ENCODE data around the gene PEDS1. TPM values are rescaled to one million over a fixed set of nuclear protein-coding genes. Genes with fewer than 3 reads are reported as not detected.

Gene PEDS1
- total RNA-seq, 1 experiment from 2014 or later, result 53.8 TPM

- CTCF ChIA-PET, result no interaction called here
- no peak overlapping the region for H3K27ac ChIP-seq (ENCODE audit: low read length)
- no peaks in the 10 kb centered on the region for H3F3A ChIP-seq (ENCODE audit: low read length, unreplicated experiment)
- DNase-seq, result no peak
- H4K20me1 ChIP-seq (ENCODE audit: low read length), result no peaks in the 10 kb centered on the region
- no peaks in the 10 kb centered on the region for H3K9me2 ChIP-seq (replicated peaks; ENCODE audit: low read length)
- no peak overlapping the region for H2AFZ ChIP-seq (ENCODE audit: low read length)
- no peaks in the 10 kb centered on the region for H3K36me3 ChIP-seq (ENCODE audit: low read depth, low read length)
- intact Hi-C loops (cut with micrococcal nuclease), result no loop called here
- no TSS peak for BruUV-seq (replicated peaks)
- POLR2A ChIA-PET (ENCODE audit: unreplicated experiment), result no interaction called here
- H3K4me2 ChIP-seq (ENCODE audit: low read length), result no peak overlapping the region
- H3K27me3 ChIP-seq (ENCODE audit: low read length), result no peaks in the 10 kb centered on the region
- no peaks in the 10 kb centered on the region for H3K4me1 ChIP-seq (ENCODE audit: insufficient read depth, low read length)
- no peaks in the 10 kb centered on the region for H3K9me3 ChIP-seq (ENCODE audit: low read length)
- no peak overlapping the region for H3K9ac ChIP-seq (ENCODE audit: low read length)
- TF ChIP-seq EZH2 (IDR thresholded peaks at IDR 0.05; ENCODE audit: low read length, unreplicated experiment), result no peak
- no peak for TF ChIP-seq CTCF (conservative IDR thresholded peaks at IDR 0.05; ENCODE audit: low read depth, low read length)
- no peak for TF ChIP-seq EZH2phosphoT487 (IDR thresholded peaks at IDR 0.05; ENCODE audit: borderline replicate concordance, low read length)
- no peak for ATAC-seq
- H3K4me3 ChIP-seq (ENCODE audit: low read length), result no peak overlapping the region
- H3K79me2 ChIP-seq (ENCODE audit: low read length), result no peaks in the 10 kb centered on the region
Measured at GRCh38 chr20:50200482-50201104, 47.1 kb upstream of the PEDS1 start.

DNA sequence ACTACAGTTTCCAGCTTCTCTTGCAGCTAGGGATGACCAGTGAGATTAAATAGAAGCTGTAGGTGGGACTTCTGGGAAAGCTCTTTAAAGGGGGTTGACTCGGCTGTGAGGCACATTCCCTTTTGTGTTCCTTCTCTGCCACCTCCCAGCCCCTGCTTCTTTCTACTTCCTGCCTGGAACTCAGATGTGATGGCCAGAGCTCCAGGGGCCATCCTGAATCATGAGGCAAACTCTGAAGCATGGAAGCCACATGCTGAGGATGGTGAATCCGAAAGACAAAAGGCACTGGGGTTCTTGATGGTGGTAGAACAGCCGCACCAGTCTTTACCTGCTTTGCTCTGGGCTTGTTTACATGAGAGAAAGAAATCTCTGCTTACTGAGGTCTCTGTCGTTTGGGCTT lies 46.2 kb upstream of the PEDS1 start:
- TF ChIP-seq EZH2phosphoT487 (IDR thresholded peaks at IDR 0.05; ENCODE audit: borderline replicate concordance, low read length) (no peak), CTCF (conservative IDR thresholded peaks at IDR 0.05; ENCODE audit: low read depth, low read length) (no peak), EZH2 (IDR thresholded peaks at IDR 0.05; ENCODE audit: low read length, unreplicated experiment) (no peak)
- peaks cover 2% of the 10 kb centered on the region; the same call in 1 of the 2 replicates for H4K20me1 ChIP-seq (ENCODE audit: low read length)
- H3K4me2 ChIP-seq (ENCODE audit: low read length), result no peak overlapping the region
- ChIA-PET CTCF (no interaction called here), POLR2A (ENCODE audit: unreplicated experiment) (no interaction called here)
- peaks cover 8% of the 10 kb centered on the region for H3K79me2 ChIP-seq (ENCODE audit: low read length)
- no TSS peak for BruUV-seq (replicated peaks)
- H3K9me3 ChIP-seq (ENCODE audit: low read length), result no peaks in the 10 kb centered on the region
- no peaks in the 10 kb centered on the region for H3K27me3 ChIP-seq (ENCODE audit: low read length)
- H3K27ac ChIP-seq (ENCODE audit: low read length), result no peak overlapping the region
- peaks cover 5% of the 10 kb centered on the region for H3F3A ChIP-seq (ENCODE audit: low read length, unreplicated experiment)
- H3K4me1 ChIP-seq (ENCODE audit: insufficient read depth, low read length), result no peaks in the 10 kb centered on the region
- DNase-seq (no peak), ATAC-seq (no peak)
- no peak overlapping the region for H3K9ac ChIP-seq (ENCODE audit: low read length)
- H3K9me2 ChIP-seq (replicated peaks; ENCODE audit: low read length), result no peaks in the 10 kb centered on the region
- H3K4me3 ChIP-seq (ENCODE audit: low read length), result no peak overlapping the region
- H3K36me3 ChIP-seq (ENCODE audit: low read depth, low read length), result no peaks in the 10 kb centered on the region
- no peak overlapping the region for H2AFZ ChIP-seq (ENCODE audit: low read length)
- intact Hi-C loops (cut with micrococcal nuclease), result no loop called here

GRCh38 chr20:50198716-50199115 lies 45.2 kb upstream of the PEDS1 start:
- H3K36me3 ChIP-seq (ENCODE audit: low read depth, low read length), result peaks cover 4% of the 10 kb centered on the region; the same call in 1 of the 2 replicates
- no peak overlapping the region for H3K4me2 ChIP-seq (ENCODE audit: low read length)
- H3K27me3 ChIP-seq (ENCODE audit: low read length), result no peaks in the 10 kb centered on the region
- no peaks in the 10 kb centered on the region for H3K9me2 ChIP-seq (replicated peaks; ENCODE audit: low read length)
- DNase-seq (no peak), ATAC-seq (no peak)
- no peak overlapping the region for H3K9ac ChIP-seq (ENCODE audit: low read length)
- no TSS peak for BruUV-seq (replicated peaks)
- H2AFZ ChIP-seq (ENCODE audit: low read length), result no peak overlapping the region
- H3K27ac ChIP-seq (ENCODE audit: low read length), result no peak overlapping the region
- ChIA-PET POLR2A (ENCODE audit: unreplicated experiment) (no interaction called here), CTCF (no interaction called here)
- no peak overlapping the region for H3K4me3 ChIP-seq (ENCODE audit: low read length)
- H3K9me3 ChIP-seq (ENCODE audit: low read length), result no peaks in the 10 kb centered on the region
- peaks cover 5% of the 10 kb centered on the region for H3F3A ChIP-seq (ENCODE audit: low read length, unreplicated experiment)
- H4K20me1 ChIP-seq (ENCODE audit: low read length), result peaks cover 12% of the 10 kb centered on the region
- intact Hi-C loops (cut with micrococcal nuclease), result no loop called here
- TF ChIP-seq EZH2phosphoT487 (IDR thresholded peaks at IDR 0.05; ENCODE audit: borderline replicate concordance, low read length) (no peak), CTCF (conservative IDR thresholded peaks at IDR 0.05; ENCODE audit: low read depth, low read length) (no peak), EZH2 (IDR thresholded peaks at IDR 0.05; ENCODE audit: low read length, unreplicated experiment) (no peak)
- H3K4me1 ChIP-seq (ENCODE audit: insufficient read depth, low read length), result peaks cover 7% of the 10 kb centered on the region
- H3K79me2 ChIP-seq (ENCODE audit: low read length), result peaks cover 18% of the 10 kb centered on the region
